ENCODE results near the gene TBCE.
"Not testable (repeated sequence)": the region's sequence is repeated elsewhere in the genome, so short reads cannot be mapped to it uniquely, and the experiment has no call there.

TBCE gene

DNA sequence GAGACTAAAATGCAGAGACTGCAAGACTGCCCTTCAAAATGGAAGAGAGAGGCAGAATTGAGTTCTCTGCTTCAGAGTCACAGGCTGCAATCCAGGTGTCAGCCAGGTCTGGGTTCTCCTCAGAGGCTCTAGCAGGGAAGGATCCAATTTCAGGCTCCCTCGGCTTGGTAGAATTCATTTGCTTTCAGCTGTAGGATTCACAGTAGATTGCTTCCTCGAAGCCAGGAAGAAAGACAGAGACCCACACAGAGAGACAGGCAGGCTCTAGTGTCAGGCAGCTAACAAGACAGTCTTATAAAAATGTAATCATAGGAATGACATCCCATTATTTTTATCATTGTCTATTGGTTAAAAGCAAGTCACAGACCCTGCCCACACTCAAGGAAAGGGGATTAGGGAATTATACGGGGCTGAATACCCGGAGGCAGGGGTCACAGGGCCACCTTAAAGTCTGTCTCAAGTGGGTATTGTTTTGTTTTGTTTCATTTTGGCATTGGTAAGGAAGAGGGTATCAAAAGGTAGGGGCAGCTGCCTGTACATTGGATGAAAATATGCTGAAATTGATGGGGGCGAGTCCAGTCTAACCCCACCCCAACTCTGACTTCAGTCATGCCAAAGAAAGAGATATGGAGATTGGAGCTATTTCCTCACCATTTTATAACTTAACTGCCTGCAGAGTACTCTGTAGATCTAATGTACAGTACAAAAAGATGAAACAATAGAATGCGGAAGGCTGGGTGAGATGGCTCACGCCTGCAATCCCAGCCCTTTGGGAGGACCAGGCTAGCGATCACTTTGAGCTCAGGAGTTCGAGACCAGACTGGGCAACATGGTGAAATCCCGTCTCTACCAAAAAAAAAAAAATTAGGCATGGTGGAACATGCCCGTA lies 9.5 kb upstream of the TBCE start:
- Histone ChIP-seq H3K18ac (ENCODE audit: low read length) (no peak overlapping the region), H3K4me2 (ENCODE audit: low read length) (no peak overlapping the region), H3K4ac (ENCODE audit: low read depth, low read length) (no peak overlapping the region), H3K14ac (ENCODE audit: low read length) (no peak overlapping the region), H3K9me3 (ENCODE audit: insufficient read depth, low read depth, low read length) (peaks cover 1% of the 10 kb centered on the region), H2BK12ac (ENCODE audit: low read length) (no peak overlapping the region), H3K79me2 (ENCODE audit: control insufficient read depth, insufficient read depth, low read length, poor library complexity) (no peaks in the 10 kb centered on the region), H4K8ac (ENCODE audit: low read depth, low read length) (no peak overlapping the region), H3K27ac (ENCODE audit: low read depth, low read length) (no peak overlapping the region), H2AK5ac (ENCODE audit: low read length) (no peak overlapping the region), H3K79me1 (ENCODE audit: low read length) (no peaks in the 10 kb centered on the region), H4K12ac (ENCODE audit: low read depth, low read length) (no peak overlapping the region), H2BK120ac (ENCODE audit: insufficient read depth, low read length, poor library complexity) (no peak overlapping the region), H3K4me3 (ENCODE audit: low read depth, low read length) (no peak overlapping the region), H4K91ac (ENCODE audit: low read depth, low read length) (no peak overlapping the region), H2AFZ (ENCODE audit: insufficient read depth, low read length, poor library complexity) (no peak overlapping the region), H3K9ac (ENCODE audit: low read length) (no peak overlapping the region), H3K4me1 (ENCODE audit: control insufficient read depth in 1 of 2, insufficient read depth in 2 of 2, low read length in 2 of 2) (no peaks in the 10 kb centered on the region), H3K36me3 (ENCODE audit: control insufficient read depth in 1 of 2, insufficient read depth in 2 of 2, low read length in 2 of 2) (no peaks in the 10 kb centered on the region), H3K27me3 (ENCODE audit: insufficient read depth, low read length) (no peaks in the 10 kb centered on the region), H3K23ac (ENCODE audit: low read length) (no peak overlapping the region), H2BK5ac (ENCODE audit: low read depth, low read length, poor library complexity) (no peak overlapping the region)
- no CpG with 5 or more reads among the region's 11 CpGs for WGBS (ENCODE audit: extremely low coverage, insufficient coverage, insufficient read length)
- no peak for DNase-seq

DNA sequence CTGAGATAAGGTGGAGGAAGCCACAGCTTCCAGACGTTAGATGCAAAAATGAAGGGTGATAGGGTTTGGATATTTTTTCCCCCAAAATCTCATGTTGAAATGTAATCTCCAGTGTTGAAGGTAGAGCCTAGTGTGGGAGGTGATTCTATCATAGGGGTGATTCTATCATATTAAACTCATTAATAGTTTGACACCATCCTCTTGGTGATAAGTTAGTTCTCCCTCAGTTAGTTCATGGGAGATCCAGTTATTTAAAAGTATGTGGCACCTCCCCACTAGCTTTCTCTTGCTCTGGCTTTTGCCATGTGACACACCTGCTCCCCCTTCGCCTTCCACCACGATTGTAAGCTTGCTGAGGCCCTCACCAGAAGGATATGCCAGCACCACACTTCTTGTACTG lies 8.3 kb upstream of the TBCE start:
- no peaks in the 10 kb centered on the region for H3K79me2 ChIP-seq (ENCODE audit: control insufficient read depth, insufficient read depth, low read length, poor library complexity)
- no peak overlapping the region for H4K91ac ChIP-seq (ENCODE audit: low read depth, low read length)
- H3K18ac ChIP-seq (ENCODE audit: low read length) = no peak overlapping the region
- H2AFZ ChIP-seq (ENCODE audit: insufficient read depth, low read length, poor library complexity) = no peak overlapping the region
- no peaks in the 10 kb centered on the region for H3K27me3 ChIP-seq (ENCODE audit: insufficient read depth, low read length)
- H3K27ac ChIP-seq (ENCODE audit: low read depth, low read length) = no peak overlapping the region
- WGBS (ENCODE audit: extremely low coverage, insufficient coverage, insufficient read length) = no CpG with 5 or more reads among the region's 3 CpGs
- no peak overlapping the region for H3K9ac ChIP-seq (ENCODE audit: low read length)
- H2BK120ac ChIP-seq (ENCODE audit: insufficient read depth, low read length, poor library complexity) = no peak overlapping the region
- no peak overlapping the region for H2BK5ac ChIP-seq (ENCODE audit: low read depth, low read length, poor library complexity)
- no peaks in the 10 kb centered on the region for H3K36me3 ChIP-seq (ENCODE audit: control insufficient read depth in 1 of 2, insufficient read depth in 2 of 2, low read length in 2 of 2)
- no peak overlapping the region for H3K4me2 ChIP-seq (ENCODE audit: low read length)
- no peak for DNase-seq
- H2AK5ac ChIP-seq (ENCODE audit: low read length) = no peak overlapping the region
- H2BK12ac ChIP-seq (ENCODE audit: low read length) = no peak overlapping the region
- H3K9me3 ChIP-seq (ENCODE audit: insufficient read depth, low read depth, low read length) = peaks cover 1% of the 10 kb centered on the region
- H3K4ac ChIP-seq (ENCODE audit: low read depth, low read length) = no peak overlapping the region
- no peak overlapping the region for H3K14ac ChIP-seq (ENCODE audit: low read length)
- H4K8ac ChIP-seq (ENCODE audit: low read depth, low read length) = no peak overlapping the region
- no peak overlapping the region for H3K23ac ChIP-seq (ENCODE audit: low read length)
- no peaks in the 10 kb centered on the region for H3K79me1 ChIP-seq (ENCODE audit: low read length)
- H3K4me1 ChIP-seq (ENCODE audit: control insufficient read depth in 1 of 2, insufficient read depth in 2 of 2, low read length in 2 of 2) = no peaks in the 10 kb centered on the region
- H3K4me3 ChIP-seq (ENCODE audit: low read depth, low read length) = no peak overlapping the region
- no peak overlapping the region for H4K12ac ChIP-seq (ENCODE audit: low read depth, low read length)

DNA sequence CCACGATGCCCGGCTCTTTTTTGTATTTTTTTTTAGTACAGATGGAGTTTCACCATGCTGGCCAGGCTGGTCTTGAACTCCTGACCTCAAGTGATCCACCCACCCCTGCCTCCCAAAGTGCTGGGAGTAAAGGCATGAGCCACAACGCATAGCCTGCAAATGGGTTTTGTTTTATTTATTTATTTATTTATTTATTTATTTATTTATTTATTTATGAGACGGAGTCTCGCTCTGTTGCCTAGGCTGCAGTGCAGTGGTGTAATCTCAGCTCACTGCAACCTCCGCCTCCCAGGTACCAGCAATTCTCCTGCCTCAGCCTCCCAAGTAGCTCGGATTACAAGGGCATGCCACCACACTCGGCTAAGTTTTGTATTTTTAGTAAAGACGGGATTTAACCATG lies 3.0 kb upstream of the TBCE start:
- H3K36me3 ChIP-seq (ENCODE audit: control insufficient read depth in 1 of 2, insufficient read depth in 2 of 2, low read length in 2 of 2); H3K4ac ChIP-seq (ENCODE audit: low read depth, low read length); H2BK5ac ChIP-seq (ENCODE audit: low read depth, low read length, poor library complexity); H3K9me3 ChIP-seq (ENCODE audit: insufficient read depth, low read depth, low read length); H3K9ac ChIP-seq (ENCODE audit: low read length); H3K14ac ChIP-seq (ENCODE audit: low read length); H3K27ac ChIP-seq (ENCODE audit: low read depth, low read length); H3K23ac ChIP-seq (ENCODE audit: low read length); H3K4me1 ChIP-seq (ENCODE audit: control insufficient read depth in 1 of 2, insufficient read depth in 2 of 2, low read length in 2 of 2); H3K27me3 ChIP-seq (ENCODE audit: insufficient read depth, low read length); H3K18ac ChIP-seq (ENCODE audit: low read length); H2AK5ac ChIP-seq (ENCODE audit: low read length); H4K8ac ChIP-seq (ENCODE audit: low read depth, low read length); H2BK120ac ChIP-seq (ENCODE audit: insufficient read depth, low read length, poor library complexity); H2BK12ac ChIP-seq (ENCODE audit: low read length); H3K4me2 ChIP-seq (ENCODE audit: low read length); H4K91ac ChIP-seq (ENCODE audit: low read depth, low read length); H2AFZ ChIP-seq (ENCODE audit: insufficient read depth, low read length, poor library complexity); DNase-seq; H3K4me3 ChIP-seq (ENCODE audit: low read depth, low read length); H4K12ac ChIP-seq (ENCODE audit: low read depth, low read length); H3K79me1 ChIP-seq (ENCODE audit: low read length); H3K79me2 ChIP-seq (ENCODE audit: control insufficient read depth, insufficient read depth, low read length, poor library complexity): not testable (repeated sequence)
- no CpG with 5 or more reads among the region's 9 CpGs for WGBS (ENCODE audit: extremely low coverage, insufficient coverage, insufficient read length)

DNA sequence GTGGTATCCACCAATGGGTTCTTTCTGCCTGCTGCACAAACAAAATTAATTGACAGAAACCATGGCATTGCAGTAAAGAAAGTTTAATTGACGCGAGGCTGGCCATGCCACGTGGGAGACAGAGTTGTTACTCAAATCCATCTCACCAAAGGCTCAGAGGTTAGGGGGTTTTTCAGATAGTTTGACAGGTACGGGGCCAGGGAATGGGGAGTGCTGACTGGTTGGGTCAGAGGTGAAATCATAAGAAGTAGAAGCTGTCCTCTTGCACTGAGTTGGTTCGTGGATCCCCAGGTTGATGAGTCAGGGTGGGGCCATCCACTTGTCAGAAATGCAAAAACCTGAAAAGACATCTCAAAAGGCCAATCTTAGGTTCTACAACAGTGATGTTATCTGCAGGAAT lies 941 bp upstream of the TBCE start:
- Histone ChIP-seq H3K4me3 (ENCODE audit: low read depth, low read length) (no peak overlapping the region), H3K4me2 (ENCODE audit: low read length) (no peak overlapping the region), H3K14ac (ENCODE audit: low read length) (no peak overlapping the region), H4K8ac (ENCODE audit: low read depth, low read length) (no peak overlapping the region), H4K91ac (ENCODE audit: low read depth, low read length) (no peak overlapping the region), H2BK5ac (ENCODE audit: low read depth, low read length, poor library complexity) (no peak overlapping the region), H3K9me3 (ENCODE audit: insufficient read depth, low read depth, low read length) (peaks cover 2% of the 10 kb centered on the region), H2BK120ac (ENCODE audit: insufficient read depth, low read length, poor library complexity) (no peak overlapping the region), H3K23ac (ENCODE audit: low read length) (no peak overlapping the region), H4K12ac (ENCODE audit: low read depth, low read length) (no peak overlapping the region), H3K36me3 (ENCODE audit: control insufficient read depth in 1 of 2, insufficient read depth in 2 of 2, low read length in 2 of 2) (no peaks in the 10 kb centered on the region), H3K79me1 (ENCODE audit: low read length) (peaks cover 7% of the 10 kb centered on the region), H3K27ac (ENCODE audit: low read depth, low read length) (peak overlapping the region; percentile 26), H3K18ac (ENCODE audit: low read length) (no peak overlapping the region), H2BK12ac (ENCODE audit: low read length) (no peak overlapping the region), H2AK5ac (ENCODE audit: low read length) (peak overlapping the region; percentile 0), H3K9ac (ENCODE audit: low read length) (no peak overlapping the region), H3K4me1 (ENCODE audit: control insufficient read depth in 1 of 2, insufficient read depth in 2 of 2, low read length in 2 of 2) (peaks cover 0 to 4% of the 10 kb centered on the region in 2 experiments), H2AFZ (ENCODE audit: insufficient read depth, low read length, poor library complexity) (no peak overlapping the region), H3K4ac (ENCODE audit: low read depth, low read length) (no peak overlapping the region), H3K27me3 (ENCODE audit: insufficient read depth, low read length) (no peaks in the 10 kb centered on the region), H3K79me2 (ENCODE audit: control insufficient read depth, insufficient read depth, low read length, poor library complexity) (peaks cover 2% of the 10 kb centered on the region)
- no peak for DNase-seq
- WGBS (ENCODE audit: extremely low coverage, insufficient coverage, insufficient read length) = no CpG with 5 or more reads among the region's 5 CpGs
